SK-N-SH (cell line): ENCODE data around the gene RBPJL. TPM values are rescaled to one million over a fixed set of nuclear protein-coding genes. Genes with fewer than 3 reads are reported as not detected.

Source experiments
- CTCF ChIA-PET: fragments of 300-600, 350-600 bp; formaldehyde crosslinking; extraction: SDS; loops from one replicate; lab custom pipeline; 2021; lab: Yijun Ruan, JAX
- POLR2A ChIA-PET: fragments of 350-600 bp; sonication (Branson Sonifier 250); formaldehyde crosslinking; extraction: SDS; loops from one replicate; lab custom pipeline; 2020; ENCODE audit warnings: antibody characterized with exemption, inconsistent platforms; lab: Yijun Ruan, JAX
- DNase-seq: peaks from one replicate; pipeline ENCODE4 v3.0.0; 2012
- H2AFZ ChIP-seq: fragments of 200-600 bp; sonication (generic); 2 replicates; pipeline ENCODE4 v1.8.1; 2016; ENCODE audit warnings: antibody characterized with exemption, mild to moderate bottlenecking, low read depth
- H3F3A ChIP-seq: fragments of 200-600 bp; sonication (generic); replicated peaks from 2 replicates; pipeline ENCODE3; 2016; ENCODE audit warnings: antibody characterized with exemption, mild to moderate bottlenecking; ENCODE audit not compliant: insufficient read depth
- H3K27ac ChIP-seq, 2 experiments: fragments of 200-500 bp in 1 of 2; fragments of 200-600 bp in 1 of 2; sonication (Bioruptor generic) in 1 of 2; sonication (generic), shearing (Covaris generic) in 1 of 2; 2 replicates each; pipeline versions ENCODE4 v1.5.1 to v1.6.1; 2014 to 2016; ENCODE audit warnings: low read depth in 2 of 2, inconsistent platforms in 1 of 2, low read length in 1 of 2, mild to moderate bottlenecking in 1 of 2, mixed read lengths in 1 of 2
- H3K27me3 ChIP-seq: fragments of 200-600 bp; sonication (generic), shearing (Covaris generic); 2 replicates; pipeline ENCODE4 v1.6.1; 2016; ENCODE audit warnings: mixed run types; ENCODE audit not compliant: insufficient read depth
- H3K36me3 ChIP-seq, 2 experiments: fragments of 200-500 bp in 1 of 2; fragments of 200-600 bp in 1 of 2; sonication (Bioruptor generic) in 1 of 2; sonication (generic) in 1 of 2; replicated peaks in 1 of 2; 2 replicates each; pipeline versions ENCODE3 to v1.5.1; 2014 to 2016; ENCODE audit warnings: low read length in 1 of 2, mild to moderate bottlenecking in 1 of 2; ENCODE audit not compliant: insufficient read depth in 2 of 2, control insufficient read depth in 1 of 2
- H3K4me1 ChIP-seq, 2 experiments: fragments of 200-500 bp in 1 of 2; fragments of 200-600 bp in 1 of 2; sonication (Bioruptor generic) in 1 of 2; sonication (generic), shearing (Covaris generic) in 1 of 2; 2 replicates each; pipeline versions ENCODE4 v1.5.1 to v1.6.1; 2014 to 2016; ENCODE audit warnings: low read depth in 1 of 2, low read length in 1 of 2, mixed run types in 1 of 2; ENCODE audit not compliant: insufficient read depth in 2 of 2, control insufficient read depth in 1 of 2
- H3K4me2 ChIP-seq: fragments of 200-600 bp; sonication (generic), shearing (Covaris generic); 2 replicates; pipeline ENCODE4 v1.6.1; 2017; ENCODE audit warnings: mixed run types
- H3K4me3 ChIP-seq, 2 experiments: fragments of 200-500 bp in 1 of 2; fragments of 200-600 bp in 1 of 2; sonication (Bioruptor generic) in 1 of 2; sonication (generic), shearing (Covaris generic) in 1 of 2; 2 replicates each; pipeline versions ENCODE4 v1.5.1 to v1.8.1; 2014 to 2016; ENCODE audit warnings: low read depth in 2 of 2, inconsistent platforms in 1 of 2, low read length in 1 of 2, mild to moderate bottlenecking in 1 of 2, mixed read lengths in 1 of 2, moderate library complexity in 1 of 2
- H3K79me2 ChIP-seq: fragments of 200-600 bp; sonication (generic); 2 replicates; pipeline ENCODE4 v1.8.1; 2017; ENCODE audit warnings: mild to moderate bottlenecking; ENCODE audit not compliant: insufficient read depth
- H3K9ac ChIP-seq: fragments of 200-600 bp; sonication (generic); 2 replicates; pipeline ENCODE4 v1.6.1; 2017; ENCODE audit warnings: mixed run types
- H3K9me2 ChIP-seq: fragments of 200-600 bp; sonication (generic); 2 replicates; pipeline ENCODE4 v1.6.1; 2017; ENCODE audit warnings: mixed run types
- H3K9me3 ChIP-seq: fragments of 200-600 bp; sonication (generic); 2 replicates; pipeline ENCODE4 v1.6.1; 2017; ENCODE audit warnings: mixed run types, mild to moderate bottlenecking, moderate library complexity
- H4K20me1 ChIP-seq: fragments of 200-600 bp; sonication (generic); 2 replicates; pipeline ENCODE4 v1.6.1; 2017; ENCODE audit warnings: mild to moderate bottlenecking, mixed run types; ENCODE audit not compliant: insufficient read depth
- CHD2 ChIP-seq: fragments of 150-350 bp; IDR thresholded peaks from 2 replicates; pipeline ENCODE4 v1.6.1; 2018; ENCODE audit warnings: low read length; ENCODE audit not compliant: partially characterized antibody
- FOSL2 ChIP-seq: IDR thresholded peaks from 2 replicates; pipeline ENCODE4 v1.4.0; 2012; ENCODE audit warnings: low read depth, mild to moderate bottlenecking, moderate library complexity, borderline replicate concordance
- GABPA ChIP-seq: IDR thresholded peaks from 2 replicates; pipeline ENCODE4 v1.4.0; 2012; ENCODE audit warnings: low read depth, mild to moderate bottlenecking
- JUND ChIP-seq: IDR thresholded peaks from 2 replicates; pipeline ENCODE4 v1.4.0; 2012
- RCOR1 ChIP-seq: fragments of 150-350 bp; IDR thresholded peaks from 2 replicates; pipeline ENCODE4 v1.6.1; 2017; ENCODE audit warnings: antibody characterized with exemption, low read length
- RXRA ChIP-seq: IDR thresholded peaks from 2 replicates; pipeline ENCODE4 v1.4.0; 2012; ENCODE audit warnings: low read depth, mild to moderate bottlenecking, borderline replicate concordance
- SIN3A ChIP-seq: IDR thresholded peaks from 2 replicates; pipeline ENCODE4 v1.6.1; 2012; ENCODE audit warnings: low read depth, mild to moderate bottlenecking, low read length, moderate library complexity, borderline replicate concordance
- SMC3 ChIP-seq: IDR thresholded peaks from 2 replicates; pipeline ENCODE4 v1.6.1; 2012; ENCODE audit warnings: low read depth, low read length, improper control_type of control experiment
- TAF1 ChIP-seq: IDR thresholded peaks from 2 replicates; pipeline ENCODE4 v1.6.1; 2012; ENCODE audit warnings: low read depth, mild to moderate bottlenecking, low read length, moderate library complexity, borderline replicate concordance
- USF1 ChIP-seq: IDR thresholded peaks from 2 replicates; pipeline ENCODE4 v1.4.0; 2012; ENCODE audit warnings: low read depth, borderline replicate concordance
- USF2 ChIP-seq: fragments of 150-350 bp; IDR thresholded peaks from 2 replicates; pipeline ENCODE4 v1.6.1; 2017; ENCODE audit warnings: antibody characterized with exemption, low read length, low read depth, borderline replicate concordance
- YY1 ChIP-seq: IDR thresholded peaks from 2 replicates; pipeline ENCODE4 v1.4.0; 2012; ENCODE audit warnings: low read depth, mild to moderate bottlenecking
- WGBS: methylation state at CpG from one replicate; pipeline ENCODE4 v1.1.6; 2017; ENCODE audit warnings: low lambda C conversion rate; 5-methylcytosine and 5-hydroxymethylcytosine counted together
- polyA plus RNA-seq, 3 experiments: library from polyadenylated mRNA; depleted of rRNA; stranded (reverse); fragments of >200 nt; gene quantifications; 2 replicates each; pipeline ENCODE4 v1.2.3, GENCODE V29; 2012
- TF ChIP-seq, protein P1 (sequence below): IDR thresholded peaks from 2 replicates; pipeline ENCODE4 v1.6.1; 2012; ENCODE audit warnings: mild to moderate bottlenecking, low read depth, low read length, moderate library complexity

The RBPJL gene
- polyA plus RNA-seq, 1 of the 3 experiments (the other 2 are of a cell fraction) = not detected

DNA sequence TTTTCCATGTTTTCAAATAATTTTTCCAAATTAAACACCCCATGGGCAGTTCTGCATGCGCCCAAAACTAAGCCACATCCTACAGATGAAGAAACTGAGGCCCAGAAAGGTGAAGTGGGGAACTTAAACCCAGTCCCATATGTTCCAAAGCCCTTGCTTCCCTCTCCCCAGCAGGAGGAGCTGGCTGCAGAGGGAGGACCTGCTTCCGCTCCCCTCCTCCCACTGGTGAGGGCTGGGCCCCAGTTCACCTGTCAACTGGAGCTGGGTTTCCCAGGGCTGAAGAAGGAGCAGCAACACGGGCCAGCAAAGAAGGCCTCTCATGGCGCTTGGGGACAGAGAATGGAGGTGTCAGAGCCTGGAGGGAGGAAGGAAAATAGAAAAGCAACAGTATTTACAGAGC is 1.4 kb upstream of the RBPJL start (continued):
- TF ChIP-seq, protein P1, sequence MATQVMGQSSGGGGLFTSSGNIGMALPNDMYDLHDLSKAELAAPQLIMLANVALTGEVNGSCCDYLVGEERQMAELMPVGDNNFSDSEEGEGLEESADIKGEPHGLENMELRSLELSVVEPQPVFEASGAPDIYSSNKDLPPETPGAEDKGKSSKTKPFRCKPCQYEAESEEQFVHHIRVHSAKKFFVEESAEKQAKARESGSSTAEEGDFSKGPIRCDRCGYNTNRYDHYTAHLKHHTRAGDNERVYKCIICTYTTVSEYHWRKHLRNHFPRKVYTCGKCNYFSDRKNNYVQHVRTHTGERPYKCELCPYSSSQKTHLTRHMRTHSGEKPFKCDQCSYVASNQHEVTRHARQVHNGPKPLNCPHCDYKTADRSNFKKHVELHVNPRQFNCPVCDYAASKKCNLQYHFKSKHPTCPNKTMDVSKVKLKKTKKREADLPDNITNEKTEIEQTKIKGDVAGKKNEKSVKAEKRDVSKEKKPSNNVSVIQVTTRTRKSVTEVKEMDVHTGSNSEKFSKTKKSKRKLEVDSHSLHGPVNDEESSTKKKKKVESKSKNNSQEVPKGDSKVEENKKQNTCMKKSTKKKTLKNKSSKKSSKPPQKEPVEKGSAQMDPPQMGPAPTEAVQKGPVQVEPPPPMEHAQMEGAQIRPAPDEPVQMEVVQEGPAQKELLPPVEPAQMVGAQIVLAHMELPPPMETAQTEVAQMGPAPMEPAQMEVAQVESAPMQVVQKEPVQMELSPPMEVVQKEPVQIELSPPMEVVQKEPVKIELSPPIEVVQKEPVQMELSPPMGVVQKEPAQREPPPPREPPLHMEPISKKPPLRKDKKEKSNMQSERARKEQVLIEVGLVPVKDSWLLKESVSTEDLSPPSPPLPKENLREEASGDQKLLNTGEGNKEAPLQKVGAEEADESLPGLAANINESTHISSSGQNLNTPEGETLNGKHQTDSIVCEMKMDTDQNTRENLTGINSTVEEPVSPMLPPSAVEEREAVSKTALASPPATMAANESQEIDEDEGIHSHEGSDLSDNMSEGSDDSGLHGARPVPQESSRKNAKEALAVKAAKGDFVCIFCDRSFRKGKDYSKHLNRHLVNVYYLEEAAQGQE = no peak
- TF ChIP-seq USF2 (no peak), CHD2 (no peak), RCOR1 (no peak)
- TF ChIP-seq, all 33 proteins: peak for 0

DNA sequence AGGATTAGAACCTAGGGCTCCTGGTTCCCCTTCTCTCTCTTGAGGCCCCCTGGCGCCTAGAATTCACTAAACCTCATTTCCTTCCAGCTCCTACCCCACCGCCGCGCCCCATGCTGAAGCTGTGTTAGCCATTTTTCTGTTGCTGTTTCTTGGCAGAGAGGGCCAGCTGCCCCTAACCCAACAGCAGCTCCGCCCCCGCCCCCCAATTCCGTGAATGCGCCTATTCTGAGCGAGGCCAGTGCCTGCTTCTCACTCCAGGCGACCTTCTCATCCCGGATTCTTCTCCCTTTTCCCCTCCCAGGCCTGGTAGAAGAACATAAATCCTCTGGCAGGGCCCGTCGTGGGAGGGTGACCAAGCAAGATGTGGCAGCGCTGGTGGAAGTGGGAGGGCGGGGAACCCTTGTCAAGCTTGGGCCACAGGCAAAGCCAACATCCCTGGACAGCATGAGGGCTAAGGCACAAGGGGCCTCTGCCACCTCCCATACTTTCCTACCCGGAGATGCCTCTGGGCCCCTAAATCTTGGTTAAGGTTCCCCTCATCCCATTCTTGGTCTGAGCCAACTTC is 518 bp downstream of the RBPJL start:
- CTCF ChIA-PET = interaction anchor here (0.7 to 8.1 kb wide), 9 partner anchors 9 to 464 kb away, joined by 3 to 100 read pairs (median 4); no protein-coding TSS in a partner anchor
- H3K9me3 ChIP-seq = no peaks in the 10 kb centered on the region
- H3K79me2 ChIP-seq = no peaks in the 10 kb centered on the region
- H3K9ac ChIP-seq = no peak overlapping the region
- 61% methylated on average over 14 of the region's 16 CpGs for WGBS
- no peak for DNase-seq
- no peaks in the 10 kb centered on the region; the same call in 1 of the 2 replicates for H3K27me3 ChIP-seq
- peaks cover 0 to 2% of the 10 kb centered on the region in 2 experiments; a peak in 2 of 4 replicates for H3K4me1 ChIP-seq
- TF ChIP-seq USF1 (no peak), TAF1 (no peak), FOSL2 (no peak), RXRA (no peak), JUND (no peak), RCOR1 (no peak), SMC3 (no peak), YY1 (no peak), SIN3A (no peak), GABPA (no peak)
- TF ChIP-seq, all 33 proteins: peak for 0
- Histone ChIP-seq H3K4me3 (no peak overlapping the region), H2AFZ (no peak overlapping the region), H4K20me1 (no peaks in the 10 kb centered on the region), H3F3A (no peaks in the 10 kb centered on the region), H3K4me2 (no peak overlapping the region), H3K36me3 (no peaks in the 10 kb centered on the region), H3K27ac (no peak overlapping the region), H3K9me2 (no peaks in the 10 kb centered on the region)
- POLR2A ChIA-PET = no interaction called here
